PC-9 (cell line): Measurements from ENCODE around the gene PSMA5.

ENCODE experiments used
- EZH2 ChIP-seq: fragments of 200-600 bp; sonication (generic); IDR thresholded peaks from 2 replicates; pipeline ENCODE4 v1.8.0; 2017; ENCODE audit warnings: antibody characterized with exemption, low read depth
- TF ChIP-seq, protein P1 (sequence below): fragments of 200-600 bp; sonication (generic); conservative IDR thresholded peaks from 2 replicates; pipeline ENCODE4 v1.6.1; 2017; ENCODE audit warnings: mixed run types, antibody characterized with exemption, mild to moderate bottlenecking, moderate library complexity

DNA sequence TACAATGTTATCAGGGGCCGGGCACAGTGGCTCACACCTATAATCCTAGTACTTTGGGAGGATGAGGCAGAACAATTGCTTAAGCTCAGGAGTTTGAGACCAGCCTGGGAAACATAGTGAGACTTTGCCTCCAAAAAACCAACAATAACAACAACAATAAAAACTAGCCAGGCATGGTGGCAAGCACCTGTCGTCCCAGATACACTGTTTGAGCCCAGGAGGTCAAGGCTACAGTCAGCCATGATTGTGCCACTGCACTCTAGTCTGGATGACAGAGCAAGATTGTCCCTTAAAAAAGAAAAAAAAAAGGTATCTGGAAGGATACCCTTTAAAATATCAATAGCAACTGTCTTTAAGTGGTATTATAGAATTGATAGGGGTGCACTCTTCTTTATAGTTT is 44.7 kb downstream of the PSMA5 start:
- TF ChIP-seq, protein P1, sequence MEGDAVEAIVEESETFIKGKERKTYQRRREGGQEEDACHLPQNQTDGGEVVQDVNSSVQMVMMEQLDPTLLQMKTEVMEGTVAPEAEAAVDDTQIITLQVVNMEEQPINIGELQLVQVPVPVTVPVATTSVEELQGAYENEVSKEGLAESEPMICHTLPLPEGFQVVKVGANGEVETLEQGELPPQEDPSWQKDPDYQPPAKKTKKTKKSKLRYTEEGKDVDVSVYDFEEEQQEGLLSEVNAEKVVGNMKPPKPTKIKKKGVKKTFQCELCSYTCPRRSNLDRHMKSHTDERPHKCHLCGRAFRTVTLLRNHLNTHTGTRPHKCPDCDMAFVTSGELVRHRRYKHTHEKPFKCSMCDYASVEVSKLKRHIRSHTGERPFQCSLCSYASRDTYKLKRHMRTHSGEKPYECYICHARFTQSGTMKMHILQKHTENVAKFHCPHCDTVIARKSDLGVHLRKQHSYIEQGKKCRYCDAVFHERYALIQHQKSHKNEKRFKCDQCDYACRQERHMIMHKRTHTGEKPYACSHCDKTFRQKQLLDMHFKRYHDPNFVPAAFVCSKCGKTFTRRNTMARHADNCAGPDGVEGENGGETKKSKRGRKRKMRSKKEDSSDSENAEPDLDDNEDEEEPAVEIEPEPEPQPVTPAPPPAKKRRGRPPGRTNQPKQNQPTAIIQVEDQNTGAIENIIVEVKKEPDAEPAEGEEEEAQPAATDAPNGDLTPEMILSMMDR: no peak
- TF ChIP-seq EZH2: no peak
